ENCODE results near the gene RAB5A. TPM values are rescaled to one million over a fixed set of nuclear protein-coding genes. Genes with fewer than 3 reads are reported as not detected.
"Not testable (repeated sequence)": the region's sequence is repeated elsewhere in the genome, so short reads cannot be mapped to it uniquely, and the experiment has no call there.

RAB5A gene
- total and polyA plus RNA-seq, 2 experiments from 2014 or later: 55.7 to 56.1 TPM

DNA sequence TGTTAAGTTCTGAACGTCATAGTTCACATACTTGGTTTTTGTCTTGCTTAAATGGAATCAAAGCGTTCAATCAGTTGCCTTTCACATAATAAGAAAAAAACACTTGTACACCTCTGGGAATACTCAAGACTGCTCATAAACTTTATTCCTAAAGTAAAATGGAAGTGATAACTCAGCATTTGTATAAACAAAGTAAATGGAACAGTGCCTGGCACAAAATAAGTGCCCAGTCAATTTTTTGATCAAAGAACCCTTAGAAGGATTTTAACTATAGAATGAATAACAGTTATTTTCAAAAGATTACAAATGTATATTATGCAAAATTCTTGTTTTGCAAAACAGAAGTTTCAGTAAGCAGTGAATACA lies 1.3 kb downstream of the RAB5A start:
- Histone ChIP-seq H3K27me3 (no peaks in the 10 kb centered on the region), H3K9me3 (ENCODE audit: low read depth) (no peaks in the 10 kb centered on the region), H3K36me3 (peaks cover 7% of the 10 kb centered on the region), H3K4me1 (ENCODE audit: low read depth) (peaks cover 12% of the 10 kb centered on the region), H3K4me3 (peak overlapping the region; percentile 91), H3K27ac (peak overlapping the region; percentile 94)
- no peak for DNase-seq (ENCODE audit: low read depth in 1 of 2, low spot score in 1 of 2)
- TF ChIP-seq, protein P1, sequence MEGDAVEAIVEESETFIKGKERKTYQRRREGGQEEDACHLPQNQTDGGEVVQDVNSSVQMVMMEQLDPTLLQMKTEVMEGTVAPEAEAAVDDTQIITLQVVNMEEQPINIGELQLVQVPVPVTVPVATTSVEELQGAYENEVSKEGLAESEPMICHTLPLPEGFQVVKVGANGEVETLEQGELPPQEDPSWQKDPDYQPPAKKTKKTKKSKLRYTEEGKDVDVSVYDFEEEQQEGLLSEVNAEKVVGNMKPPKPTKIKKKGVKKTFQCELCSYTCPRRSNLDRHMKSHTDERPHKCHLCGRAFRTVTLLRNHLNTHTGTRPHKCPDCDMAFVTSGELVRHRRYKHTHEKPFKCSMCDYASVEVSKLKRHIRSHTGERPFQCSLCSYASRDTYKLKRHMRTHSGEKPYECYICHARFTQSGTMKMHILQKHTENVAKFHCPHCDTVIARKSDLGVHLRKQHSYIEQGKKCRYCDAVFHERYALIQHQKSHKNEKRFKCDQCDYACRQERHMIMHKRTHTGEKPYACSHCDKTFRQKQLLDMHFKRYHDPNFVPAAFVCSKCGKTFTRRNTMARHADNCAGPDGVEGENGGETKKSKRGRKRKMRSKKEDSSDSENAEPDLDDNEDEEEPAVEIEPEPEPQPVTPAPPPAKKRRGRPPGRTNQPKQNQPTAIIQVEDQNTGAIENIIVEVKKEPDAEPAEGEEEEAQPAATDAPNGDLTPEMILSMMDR (IDR thresholded peaks at IDR 0.05; ENCODE audit: low read depth, low read length): no peak

DNA sequence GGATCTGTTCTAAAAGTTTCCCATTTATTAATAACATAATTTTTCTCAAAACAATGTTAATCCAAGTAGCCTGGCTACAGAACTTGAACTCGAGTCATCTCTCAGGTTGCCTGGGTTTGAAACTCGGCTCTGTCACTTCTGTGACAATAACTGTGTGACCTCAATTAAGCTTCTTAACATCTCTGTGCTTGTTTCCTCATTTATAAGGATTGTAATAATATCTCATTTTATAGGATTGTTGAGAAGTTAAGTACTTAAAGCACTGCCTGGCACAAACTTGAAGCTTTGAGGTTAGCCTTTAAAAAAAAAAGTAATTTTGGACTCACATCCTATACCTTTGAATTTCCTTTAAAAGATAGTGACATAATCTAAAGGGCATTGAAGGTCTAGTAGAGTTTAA lies 3.4 kb downstream of the RAB5A start:
- Histone ChIP-seq H3K4me3 (no peak overlapping the region), H3K27me3 (no peaks in the 10 kb centered on the region), H3K36me3 (peaks cover 23% of the 10 kb centered on the region), H3K27ac (no peak overlapping the region), H3K4me1 (ENCODE audit: low read depth) (peaks cover 12% of the 10 kb centered on the region), H3K9me3 (ENCODE audit: low read depth) (no peaks in the 10 kb centered on the region)
- no peak for DNase-seq (ENCODE audit: low read depth in 1 of 2, low spot score in 1 of 2)
- TF ChIP-seq, protein P1 (IDR thresholded peaks at IDR 0.05; ENCODE audit: low read depth, low read length): no peak

DNA sequence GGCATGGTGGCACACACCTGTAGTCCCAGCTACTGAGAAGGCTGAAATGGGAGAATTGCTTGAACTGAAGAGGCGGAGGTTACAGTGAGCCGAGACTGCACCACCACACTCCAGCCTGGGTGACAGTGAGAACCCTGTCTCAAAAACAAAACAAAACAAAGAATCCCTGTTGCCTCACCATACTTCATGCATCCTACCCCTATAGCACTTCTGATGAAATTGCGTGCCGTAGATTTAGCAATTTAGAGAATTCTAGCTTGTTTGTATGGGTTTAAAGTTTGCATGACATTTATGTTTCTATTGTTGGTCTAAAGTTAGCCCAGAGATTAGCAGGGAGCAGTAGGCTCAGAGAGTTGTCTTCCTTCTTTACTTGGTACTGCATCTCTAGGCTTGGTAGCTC lies 7.8 kb downstream of the RAB5A start:
- peaks cover 23% of the 10 kb centered on the region for H3K36me3 ChIP-seq
- DNase-seq (ENCODE audit: low read depth in 1 of 2, low spot score in 1 of 2): no peak
- no peaks in the 10 kb centered on the region for H3K27me3 ChIP-seq

DNA sequence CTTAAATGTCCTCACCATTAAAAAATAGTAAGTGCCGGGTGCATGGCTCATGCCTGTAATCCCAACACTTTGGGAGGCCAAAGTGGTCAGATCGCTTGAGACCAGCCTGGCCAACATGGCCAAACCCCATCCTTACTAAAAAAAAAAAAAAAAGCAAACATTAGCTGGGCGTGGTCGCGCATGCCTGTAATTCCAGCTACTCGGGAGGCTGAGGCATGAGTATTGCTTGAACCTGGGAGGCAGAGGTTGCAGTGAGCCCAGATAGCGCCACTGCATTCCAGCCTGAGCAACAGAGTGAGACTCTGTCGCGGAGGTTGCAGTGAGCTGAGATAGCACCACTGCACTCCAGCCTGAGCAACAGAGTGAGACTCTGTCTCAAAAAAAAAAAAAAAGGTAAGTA lies 10.5 kb downstream of the RAB5A start:
- not testable (repeated sequence) for H3K4me3 ChIP-seq; H3K9me3 ChIP-seq (ENCODE audit: low read depth); H3K4me1 ChIP-seq (ENCODE audit: low read depth); DNase-seq (ENCODE audit: low read depth in 1 of 2, low spot score in 1 of 2); H3K27me3 ChIP-seq; H3K27ac ChIP-seq
- H3K36me3 ChIP-seq: peaks cover 27% of the 10 kb centered on the region

More for the DNA sequence above, 7.8 kb downstream of the RAB5A start:
- Histone ChIP-seq H3K4me1 (ENCODE audit: low read depth) (no peaks in the 10 kb centered on the region), H3K9me3 (ENCODE audit: low read depth) (no peaks in the 10 kb centered on the region), H3K27ac (no peak overlapping the region), H3K4me3 (no peak overlapping the region)
- TF ChIP-seq, protein P1 (IDR thresholded peaks at IDR 0.05; ENCODE audit: low read depth, low read length): no peak

DNA sequence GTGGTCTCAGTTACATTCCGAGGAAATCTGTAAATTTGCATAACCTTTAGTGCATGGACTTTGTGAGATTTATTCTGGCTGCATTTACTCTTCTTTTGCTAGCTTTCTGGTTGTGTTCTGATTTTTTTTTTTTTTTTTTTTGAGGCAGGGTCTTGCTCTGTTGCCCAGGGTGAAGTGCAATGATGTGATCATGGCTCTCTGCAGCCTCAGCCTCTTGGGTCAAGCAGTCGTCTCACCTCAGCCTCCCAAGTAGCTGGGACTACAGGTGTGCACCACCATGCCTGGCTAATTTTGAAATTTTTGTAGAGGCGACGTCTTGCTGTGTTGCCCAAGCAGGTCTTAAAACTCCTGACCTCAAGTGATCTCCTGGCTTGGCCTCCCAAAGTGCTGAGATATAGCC lies 12.6 kb downstream of the RAB5A start:
- Histone ChIP-seq H3K27ac (no peak overlapping the region), H3K27me3 (no peaks in the 10 kb centered on the region), H3K36me3 (peaks cover 11% of the 10 kb centered on the region), H3K4me3 (no peak overlapping the region), H3K9me3 (ENCODE audit: low read depth) (no peaks in the 10 kb centered on the region), H3K4me1 (ENCODE audit: low read depth) (peaks cover 10% of the 10 kb centered on the region)
- no peak for DNase-seq (ENCODE audit: low read depth in 1 of 2, low spot score in 1 of 2)
- TF ChIP-seq, protein P1 (IDR thresholded peaks at IDR 0.05; ENCODE audit: low read depth, low read length): no peak

DNA sequence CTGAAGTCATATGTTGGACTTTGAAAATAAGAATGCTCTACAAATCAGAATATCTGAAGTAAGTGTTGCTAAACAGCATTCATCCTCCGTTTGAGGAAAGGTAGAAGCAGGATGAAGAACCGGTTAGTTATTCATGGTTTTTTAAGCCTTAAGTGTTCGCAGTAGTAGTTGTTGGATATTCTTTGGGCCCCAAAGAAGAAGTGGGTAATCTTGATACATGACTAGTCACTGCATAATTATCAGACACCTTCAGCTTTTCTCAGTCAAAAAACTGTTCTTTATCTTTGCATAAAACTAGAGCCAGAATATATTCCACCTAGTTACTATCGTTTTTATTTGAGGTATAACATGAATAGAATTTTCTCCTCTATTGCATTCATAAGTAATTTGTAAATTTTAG lies 13.8 kb downstream of the RAB5A start:
- H3K9me3 ChIP-seq (ENCODE audit: low read depth): no peaks in the 10 kb centered on the region
- peaks cover 10% of the 10 kb centered on the region for H3K4me1 ChIP-seq (ENCODE audit: low read depth)
- TF ChIP-seq, protein P1 (IDR thresholded peaks at IDR 0.05; ENCODE audit: low read depth, low read length): no peak
- H3K27me3 ChIP-seq: no peaks in the 10 kb centered on the region
- no peak for DNase-seq (ENCODE audit: low read depth in 1 of 2, low spot score in 1 of 2)
- peaks cover 4% of the 10 kb centered on the region for H3K36me3 ChIP-seq
- no peak overlapping the region for H3K4me3 ChIP-seq
- H3K27ac ChIP-seq: peak overlapping the region; percentile 55

Measured in cardiac muscle cell (in vitro differentiated cells and primary cell).